Measurements from ENCODE around the gene PPP1R12C. TPM values are rescaled to one million over a fixed set of nuclear protein-coding genes. Genes with fewer than 3 reads are reported as not detected.

PPP1R12C gene
- total RNA-seq, 2 donors from 2014 or later = 82.6 to 112 TPM

DNA sequence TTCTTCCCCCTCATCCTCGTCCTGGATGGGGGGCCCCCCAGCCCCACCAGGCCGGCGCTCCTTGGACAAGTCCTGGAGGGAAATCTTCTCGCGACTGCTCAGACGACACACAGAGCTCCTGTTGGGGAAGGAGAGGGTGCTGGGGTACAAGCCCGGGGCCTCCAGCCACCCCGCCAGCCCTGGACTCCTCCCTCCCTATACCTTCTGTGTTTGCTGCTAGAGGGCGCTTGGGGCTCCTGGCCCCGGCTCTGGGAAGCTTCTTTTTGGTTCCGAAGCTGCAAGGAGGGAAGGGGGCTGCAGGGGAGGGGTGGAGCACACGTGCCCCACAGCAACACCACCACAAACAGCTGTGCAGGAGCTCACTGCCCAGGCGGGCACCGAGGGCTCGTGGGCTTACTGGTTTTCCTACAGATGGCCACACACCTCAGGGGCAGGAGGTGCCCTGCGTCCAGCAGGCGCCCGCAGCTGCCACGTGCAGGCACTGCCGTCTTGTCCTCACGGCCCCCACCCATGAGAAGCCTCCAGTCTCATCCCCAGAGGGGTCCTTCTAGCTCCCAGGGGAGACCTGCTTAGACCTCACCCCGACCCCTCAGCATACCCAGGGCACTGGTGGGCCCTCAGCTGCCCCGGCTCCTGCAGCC, 21.3 kb downstream of the PPP1R12C start:
- DNase-seq = no peak
- intact Hi-C loops (cut with DNase I) = no loop called here
- Histone ChIP-seq H3K9me3 (no peaks in the 10 kb centered on the region), H3K27me3 (no peaks in the 10 kb centered on the region), H3K4me3 (no peak overlapping the region), H3K36me3 (peaks cover 17% of the 10 kb centered on the region), H3K4me1 (no peaks in the 10 kb centered on the region), H3K27ac (no peak overlapping the region), H3K9ac (ENCODE audit: low read depth in 2 of 2, low read length in 2 of 2) (no peak overlapping the region)
- no peak for TF ChIP-seq CTCF (IDR thresholded peaks at IDR 0.05)

- intact Hi-C loops (cut with DNase I) = no loop called here
- Histone ChIP-seq H3K9me3 (no peaks in the 10 kb centered on the region), H3K36me3 (peaks cover 18% of the 10 kb centered on the region)
These were observed 22.0 kb downstream of the PPP1R12C start for GRCh38 chr19:55095260-55096060.

DNA sequence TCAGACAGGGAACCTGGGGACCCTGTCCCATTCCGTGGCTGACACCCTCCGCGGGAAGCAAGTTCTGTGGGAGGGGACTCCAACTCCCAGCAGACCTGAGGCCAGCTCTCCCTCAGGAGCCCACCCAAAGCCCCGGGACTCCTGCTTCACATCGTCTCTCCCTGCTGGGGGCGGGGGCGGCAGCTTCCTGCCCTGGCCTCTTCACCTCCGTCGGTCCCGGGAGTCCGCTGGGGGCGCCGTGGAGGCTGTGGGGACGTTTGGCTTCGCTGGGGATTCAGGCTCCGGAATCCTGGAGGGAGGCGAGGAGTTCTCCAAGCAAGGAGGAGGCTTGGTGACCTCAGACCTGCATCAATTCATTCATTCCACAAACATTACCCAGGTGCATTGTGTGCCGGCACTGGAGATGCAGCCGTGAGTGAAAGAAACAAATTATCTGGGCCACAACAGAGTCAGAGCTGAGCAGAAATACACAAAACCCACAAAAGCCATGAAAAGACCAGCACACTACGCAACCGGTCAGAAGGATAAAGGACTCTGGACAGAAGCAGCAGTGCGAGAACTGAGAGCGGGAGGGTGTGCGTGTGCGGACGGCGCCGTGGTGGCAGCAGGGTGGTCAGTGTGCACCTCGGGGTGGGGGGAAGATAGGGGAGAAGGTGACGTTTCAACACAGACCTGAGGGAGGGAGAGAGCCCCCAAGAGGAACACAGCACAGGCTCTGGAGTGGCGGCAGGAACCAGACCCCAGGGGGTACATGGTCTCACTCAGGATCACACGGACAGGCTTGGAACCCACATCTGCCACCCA, 22.8 kb downstream of the PPP1R12C start:
- Histone ChIP-seq H3K4me1 (no peaks in the 10 kb centered on the region), H3K4me3 (no peak overlapping the region), H3K27ac (no peak overlapping the region), H3K36me3 (peaks cover 18% of the 10 kb centered on the region), H3K9me3 (no peaks in the 10 kb centered on the region), H3K27me3 (no peaks in the 10 kb centered on the region), H3K9ac (ENCODE audit: low read depth in 2 of 2, low read length in 2 of 2) (no peak overlapping the region)
- intact Hi-C loops (cut with DNase I) = no loop called here
- DNase-seq = no peak
- TF ChIP-seq CTCF (IDR thresholded peaks at IDR 0.05) = no peak

More at GRCh38 chr19:55095260-55096060, 22.0 kb downstream of the PPP1R12C start:
- H3K4me3 ChIP-seq = no peak overlapping the region
- H3K27me3 ChIP-seq = no peaks in the 10 kb centered on the region
- TF ChIP-seq CTCF (IDR thresholded peaks at IDR 0.05) = no peak
- no peak overlapping the region for H3K27ac ChIP-seq
- no peaks in the 10 kb centered on the region for H3K4me1 ChIP-seq
- no peak overlapping the region for H3K9ac ChIP-seq (ENCODE audit: low read depth in 2 of 2, low read length in 2 of 2)
- DNase-seq = no peak

DNA sequence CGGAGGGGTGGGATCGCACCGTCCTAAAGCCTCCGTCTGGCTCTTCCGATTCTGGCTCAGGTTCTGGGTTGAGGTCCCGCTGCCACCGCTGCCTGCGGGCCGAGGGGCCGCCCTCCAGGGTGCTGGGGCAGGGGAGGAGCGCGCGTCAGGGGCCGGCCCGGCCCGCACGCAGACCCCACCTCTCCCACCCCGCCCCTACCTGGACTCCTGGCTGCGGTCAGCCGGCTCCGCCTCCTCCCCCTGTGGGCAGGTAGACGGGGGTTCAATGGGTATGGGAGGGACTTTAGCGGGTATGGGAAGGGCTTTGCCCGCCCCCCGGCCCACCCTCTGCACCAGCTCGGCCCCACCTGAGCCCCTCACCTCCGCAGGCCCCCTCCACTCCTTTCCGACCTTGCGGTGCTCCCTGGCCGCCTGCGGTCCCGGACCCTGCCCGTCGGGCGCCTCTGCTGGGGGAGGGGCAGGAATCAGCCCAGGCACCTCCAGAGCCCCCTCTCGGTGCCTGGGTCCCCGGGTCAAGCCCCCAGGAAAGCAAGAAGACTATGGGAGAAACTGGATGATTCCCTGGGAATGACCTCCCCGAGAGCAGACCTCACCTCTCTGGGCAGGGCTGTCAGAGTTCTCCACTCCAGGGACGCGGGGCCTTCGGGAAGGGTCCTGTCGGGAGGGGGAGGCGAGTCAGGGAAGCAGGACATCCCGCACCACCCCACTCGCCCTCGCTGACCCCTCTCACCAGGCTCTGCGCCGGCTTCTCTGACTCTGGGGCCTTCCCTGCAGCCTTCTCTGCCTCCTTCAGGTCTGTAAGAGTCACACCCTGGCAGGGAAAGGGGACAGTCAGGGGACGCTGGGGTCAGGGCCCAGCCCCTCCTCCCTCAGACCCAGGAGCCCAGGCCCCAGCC, 24.8 kb downstream of the PPP1R12C start:
- Histone ChIP-seq H3K27ac (no peak overlapping the region), H3K27me3 (no peaks in the 10 kb centered on the region), H3K9ac (ENCODE audit: low read depth in 2 of 2, low read length in 2 of 2) (no peak overlapping the region), H3K4me1 (peaks cover 2% of the 10 kb centered on the region), H3K4me3 (no peak overlapping the region), H3K9me3 (no peaks in the 10 kb centered on the region), H3K36me3 (peaks cover 18% of the 10 kb centered on the region)
- intact Hi-C loops (cut with DNase I) = no loop called here
- TF ChIP-seq CTCF (IDR thresholded peaks at IDR 0.05) = no peak
- DNase-seq = no peak

DNA sequence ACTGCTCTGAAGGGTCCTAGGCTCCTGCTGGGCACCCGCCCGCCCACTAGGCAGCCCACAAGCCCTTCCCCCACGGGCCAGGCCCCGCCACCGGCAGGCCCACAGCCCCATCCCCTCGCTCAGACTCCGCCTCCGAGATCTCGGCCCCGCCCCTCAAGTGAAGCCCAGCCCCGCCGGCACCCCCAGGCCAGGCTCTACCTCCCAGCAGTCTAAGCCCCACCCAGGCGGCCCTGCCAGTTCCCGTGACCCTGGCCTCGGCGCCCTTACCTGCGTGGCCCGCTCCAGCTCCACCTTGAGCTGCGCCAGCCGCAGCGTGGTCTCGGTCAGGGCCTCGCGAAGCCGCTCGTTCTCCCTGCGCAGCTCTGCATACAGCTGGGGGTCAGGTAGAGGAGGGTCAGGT, 25.5 kb downstream of the PPP1R12C start:
- H3K36me3 ChIP-seq = peaks cover 18% of the 10 kb centered on the region
- no peaks in the 10 kb centered on the region for H3K9me3 ChIP-seq
- intact Hi-C loops (cut with DNase I) = no loop called here
- no peak for TF ChIP-seq CTCF (IDR thresholded peaks at IDR 0.05)
- no peak overlapping the region for H3K4me3 ChIP-seq
- no peak overlapping the region for H3K27ac ChIP-seq
- DNase-seq = no peak
- peaks cover 7% of the 10 kb centered on the region for H3K4me1 ChIP-seq
- H3K9ac ChIP-seq (ENCODE audit: low read depth in 2 of 2, low read length in 2 of 2) = no peak overlapping the region
- no peaks in the 10 kb centered on the region for H3K27me3 ChIP-seq
